GM06990 (cell line): ENCODE results near the gene PITRM1.

Experiments
- DNase-seq: peaks from one replicate; pipeline ENCODE4 v3.0.0-alpha.2; 2011; ENCODE audit not compliant: insufficient read length; ENCODE audit errors: extremely low read depth
- H3K27me3 ChIP-seq: replicated peaks from 2 replicates; pipeline ENCODE4 v1.6.0; 2011; ENCODE audit warnings: low read length; ENCODE audit not compliant: control insufficient read depth, insufficient read depth
- H3K36me3 ChIP-seq: 2 replicates; pipeline ENCODE4 v1.5.1; 2011; ENCODE audit warnings: low read length; ENCODE audit not compliant: control insufficient read depth, insufficient read depth
- H3K4me3 ChIP-seq: replicated peaks from 2 replicates; pipeline ENCODE4 v1.5.1; 2011; ENCODE audit warnings: low read depth, mild to moderate bottlenecking, control low read depth, low read length
- TF ChIP-seq, protein P1 (sequence below): IDR thresholded peaks from 2 replicates; pipeline ENCODE4 v1.5.1; 2011; ENCODE audit warnings: low read length, control low read depth, mild to moderate bottlenecking, inconsistent platforms; ENCODE audit not compliant: insufficient read depth, poor library complexity, severe bottlenecking

Gene PITRM1

DNA sequence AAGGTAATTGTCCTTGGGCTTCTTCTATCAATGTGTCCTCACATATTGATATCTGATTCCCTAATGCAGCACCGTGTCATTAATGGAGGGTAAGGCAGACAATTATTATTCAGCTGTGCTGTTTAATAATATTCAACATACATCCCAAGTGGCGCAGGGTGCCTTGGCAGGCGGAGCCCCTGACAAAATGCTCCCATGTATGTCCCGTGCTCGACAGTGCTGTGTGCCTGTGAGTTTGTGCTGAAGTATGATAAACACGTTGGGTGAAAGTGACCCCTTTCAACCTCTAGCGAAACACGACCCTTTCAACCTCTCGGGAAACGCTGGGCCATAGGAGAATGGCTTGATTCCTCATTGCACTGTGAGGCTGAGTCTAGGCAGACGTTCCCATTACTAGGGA is 73.9 kb downstream of the PITRM1 start:
- H3K36me3 ChIP-seq = peaks cover 22% of the 10 kb centered on the region
- TF ChIP-seq, protein P1, sequence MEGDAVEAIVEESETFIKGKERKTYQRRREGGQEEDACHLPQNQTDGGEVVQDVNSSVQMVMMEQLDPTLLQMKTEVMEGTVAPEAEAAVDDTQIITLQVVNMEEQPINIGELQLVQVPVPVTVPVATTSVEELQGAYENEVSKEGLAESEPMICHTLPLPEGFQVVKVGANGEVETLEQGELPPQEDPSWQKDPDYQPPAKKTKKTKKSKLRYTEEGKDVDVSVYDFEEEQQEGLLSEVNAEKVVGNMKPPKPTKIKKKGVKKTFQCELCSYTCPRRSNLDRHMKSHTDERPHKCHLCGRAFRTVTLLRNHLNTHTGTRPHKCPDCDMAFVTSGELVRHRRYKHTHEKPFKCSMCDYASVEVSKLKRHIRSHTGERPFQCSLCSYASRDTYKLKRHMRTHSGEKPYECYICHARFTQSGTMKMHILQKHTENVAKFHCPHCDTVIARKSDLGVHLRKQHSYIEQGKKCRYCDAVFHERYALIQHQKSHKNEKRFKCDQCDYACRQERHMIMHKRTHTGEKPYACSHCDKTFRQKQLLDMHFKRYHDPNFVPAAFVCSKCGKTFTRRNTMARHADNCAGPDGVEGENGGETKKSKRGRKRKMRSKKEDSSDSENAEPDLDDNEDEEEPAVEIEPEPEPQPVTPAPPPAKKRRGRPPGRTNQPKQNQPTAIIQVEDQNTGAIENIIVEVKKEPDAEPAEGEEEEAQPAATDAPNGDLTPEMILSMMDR = no peak
- DNase-seq = no peak

DNA sequence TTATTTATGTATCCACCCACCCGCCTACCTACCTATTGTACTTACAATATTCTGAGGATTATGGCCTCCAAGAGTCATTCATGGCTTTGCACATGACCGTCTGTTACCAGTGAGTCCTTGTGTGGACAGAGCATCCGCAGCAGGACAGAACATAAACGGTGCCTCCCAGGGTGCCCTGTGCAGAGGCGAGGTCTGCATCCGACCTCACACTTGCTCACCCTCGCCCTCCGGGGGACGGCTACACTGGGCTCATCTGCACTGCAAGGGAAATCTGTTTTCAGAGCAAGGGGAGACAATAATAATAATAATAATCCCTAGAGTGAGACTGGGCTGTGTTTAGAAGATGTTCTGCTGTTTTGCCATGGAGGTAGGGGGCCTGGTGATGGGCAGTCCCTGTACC is 75.4 kb downstream of the PITRM1 start:
- no peak overlapping the region for H3K4me3 ChIP-seq
- no peak for DNase-seq
- TF ChIP-seq, protein P1 = no peak
- peaks cover 15% of the 10 kb centered on the region for H3K36me3 ChIP-seq
- no peaks in the 10 kb centered on the region for H3K27me3 ChIP-seq

More for the DNA sequence above, 73.9 kb downstream of the PITRM1 start:
- Histone ChIP-seq H3K4me3 (no peak overlapping the region), H3K27me3 (no peaks in the 10 kb centered on the region)

DNA sequence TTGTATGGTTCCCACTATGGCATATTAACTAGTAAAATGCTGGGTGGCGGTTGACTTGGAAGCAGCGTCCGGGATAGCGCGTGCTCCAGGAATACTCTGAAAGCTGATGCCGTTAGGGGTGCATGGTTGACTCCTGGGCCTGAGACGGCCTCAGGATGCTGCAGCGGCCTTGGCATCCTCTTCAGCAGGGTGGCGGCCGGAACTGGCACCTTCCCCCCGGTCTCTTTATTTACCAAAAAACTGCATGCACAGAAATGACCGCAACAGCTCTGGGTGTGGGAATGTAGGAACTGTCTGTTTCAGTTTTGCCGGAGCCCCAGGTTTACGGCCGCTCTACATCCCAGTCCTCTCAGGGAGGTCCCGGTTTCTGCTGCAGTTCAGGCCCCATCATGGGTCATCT is 76.4 kb downstream of the PITRM1 start:
- H3K36me3 ChIP-seq = peaks cover 10% of the 10 kb centered on the region
- TF ChIP-seq, protein P1 = no peak
- no peaks in the 10 kb centered on the region for H3K27me3 ChIP-seq
- no peak overlapping the region for H3K4me3 ChIP-seq
- no peak for DNase-seq

DNA sequence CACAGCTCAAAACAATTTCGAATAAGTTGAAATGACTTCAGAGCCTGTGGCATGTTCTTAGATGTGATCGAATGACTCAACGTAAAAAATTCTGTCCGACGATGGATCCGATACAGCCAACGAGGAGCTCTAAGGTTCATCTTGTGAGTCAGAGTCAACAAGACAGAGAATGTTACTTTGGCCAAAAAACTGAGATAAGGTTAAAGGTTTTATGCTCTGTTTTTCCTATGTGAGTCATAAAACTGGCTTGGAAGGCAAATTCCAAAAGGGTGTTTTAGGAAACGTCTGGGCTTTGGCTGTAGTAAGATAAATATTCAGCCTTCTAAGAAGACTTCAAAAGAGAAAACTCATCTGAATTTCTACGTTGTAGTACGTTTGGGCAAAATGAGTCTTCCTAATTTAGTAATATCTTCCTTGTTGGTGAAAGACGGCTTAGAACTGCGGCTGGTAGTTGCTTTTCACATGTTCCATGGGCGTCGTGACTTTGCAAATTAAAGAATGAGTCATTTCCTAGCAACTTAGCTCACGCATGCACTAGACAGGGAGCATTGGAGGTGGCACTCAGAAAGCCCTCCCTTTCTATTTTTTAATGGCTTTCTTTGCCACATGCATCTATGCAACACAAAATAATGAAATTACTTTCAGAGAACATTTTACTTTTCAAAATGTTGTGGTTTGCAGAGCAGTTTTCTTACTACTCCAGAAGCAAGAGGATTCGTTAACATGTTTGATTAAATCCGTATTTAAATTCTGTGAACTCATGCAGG is 77.0 kb downstream of the PITRM1 start:
- H3K36me3 ChIP-seq = peaks cover 8% of the 10 kb centered on the region
- no peak overlapping the region for H3K4me3 ChIP-seq
- DNase-seq = no peak
- TF ChIP-seq, protein P1 = no peak
- H3K27me3 ChIP-seq = no peaks in the 10 kb centered on the region

DNA sequence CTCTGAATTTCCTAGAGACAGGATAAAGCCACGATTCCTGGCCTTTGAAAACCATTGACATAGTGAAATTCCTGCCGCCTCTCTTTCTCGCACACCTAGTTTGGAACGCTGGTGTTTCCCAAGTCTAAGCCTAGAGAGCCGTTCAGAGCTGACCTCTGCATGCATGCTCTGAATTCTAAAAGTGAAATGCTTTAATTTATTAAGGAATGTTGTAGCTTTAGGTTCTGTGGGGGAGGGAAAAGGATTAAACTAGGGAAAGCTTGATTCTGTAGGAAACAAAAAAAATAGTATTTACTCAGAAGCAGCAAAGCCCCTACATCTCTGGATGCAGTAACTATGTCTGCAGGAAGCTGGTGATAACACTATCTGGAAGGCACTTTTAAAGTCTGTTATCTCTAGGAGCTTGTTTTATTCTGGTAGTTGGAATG is 78.0 kb downstream of the PITRM1 start:
- TF ChIP-seq, protein P1 = no peak
- peaks cover 5% of the 10 kb centered on the region for H3K36me3 ChIP-seq
- no peak overlapping the region for H3K4me3 ChIP-seq
- no peaks in the 10 kb centered on the region for H3K27me3 ChIP-seq
- no peak for DNase-seq
